Subcutaneous adipose tissue (tissue), 4 donors: Measurements from ENCODE around the gene APOE. TPM values are rescaled to one million over a fixed set of nuclear protein-coding genes. Genes with fewer than 3 reads are reported as not detected.

Experiments used
- CTCF ChIP-seq: fragments of 450-650 bp; IDR thresholded peaks from one replicate; pipeline ENCODE4 v1.5.1; 2016; ENCODE audit warnings: low read depth, mild to moderate bottlenecking, control low read depth, antibody characterized with exemption, moderate library complexity
- total RNA-seq, 4 donors: library from RNA; depleted of rRNA; stranded (reverse); fragments of >200 nt; gene quantifications; one replicate each; pipeline ENCODE4 v1.1.0, GENCODE V29; 2016

The APOE gene
- total RNA-seq, 4 donors from 2014 or later, result 212 to 2,618 (median 1,765) TPM

GRCh38 chr19:44878120-44878865, 27.3 kb upstream of the APOE start:
- TF ChIP-seq CTCF, result no peak

- no peak for TF ChIP-seq CTCF
Observed at GRCh38 chr19:44879309-44880065, 26.1 kb upstream of the APOE start.

DNA sequence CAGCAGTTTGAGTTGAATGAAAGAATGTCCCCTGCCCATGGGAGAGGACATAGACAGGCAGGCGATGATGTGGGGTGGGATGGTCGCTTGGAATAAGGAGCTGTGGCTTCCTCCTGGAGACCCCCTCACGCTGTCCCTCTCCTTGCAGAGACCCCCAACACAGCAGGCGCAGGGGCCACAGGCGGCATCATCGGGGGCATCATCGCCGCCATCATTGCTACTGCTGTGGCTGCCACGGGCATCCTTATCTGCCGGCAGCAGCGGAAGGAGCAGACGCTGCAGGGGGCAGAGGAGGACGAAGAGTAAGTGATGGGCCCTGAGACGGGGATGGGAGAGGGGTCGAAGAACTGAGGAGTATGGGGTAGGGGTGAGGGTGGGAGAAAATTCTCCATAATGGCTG, 23.5 kb upstream of the APOE start:
- no peak for TF ChIP-seq CTCF

- TF ChIP-seq CTCF, result no peak
Observed at GRCh38 chr19:44883922-44884321, 21.7 kb upstream of the APOE start.

GRCh38 chr19:44884566-44884965, 21.0 kb upstream of the APOE start:
- TF ChIP-seq CTCF, result no peak

- no peak for TF ChIP-seq CTCF
Observed at GRCh38 chr19:44886141-44886540, 19.5 kb upstream of the APOE start.

DNA sequence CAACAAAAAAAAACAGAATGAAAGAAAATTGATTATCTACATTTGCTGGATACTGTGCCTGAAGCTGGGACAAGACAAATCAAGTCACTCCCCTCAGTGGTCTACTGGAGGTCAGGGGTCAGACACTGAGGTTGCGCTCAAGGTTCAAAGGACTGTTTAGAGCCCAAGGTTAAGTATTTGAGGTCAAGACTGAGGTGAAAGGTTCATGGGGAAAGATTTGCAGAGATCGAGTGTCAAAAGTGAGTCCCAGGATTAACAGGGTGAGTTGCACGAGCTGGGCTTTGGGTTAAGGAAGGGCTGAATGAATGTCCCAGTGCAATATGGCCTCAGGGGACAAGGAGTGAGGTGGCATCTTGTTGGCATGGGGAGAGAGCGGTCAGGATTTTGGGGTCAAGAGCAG, 17.9 kb upstream of the APOE start:
- TF ChIP-seq CTCF, result no peak
